ENCODE results near the gene ABHD8.
A peak's percentile ranks its signal among the peaks of the same experiment; 100 is the strongest.

ABHD8 gene

DNA sequence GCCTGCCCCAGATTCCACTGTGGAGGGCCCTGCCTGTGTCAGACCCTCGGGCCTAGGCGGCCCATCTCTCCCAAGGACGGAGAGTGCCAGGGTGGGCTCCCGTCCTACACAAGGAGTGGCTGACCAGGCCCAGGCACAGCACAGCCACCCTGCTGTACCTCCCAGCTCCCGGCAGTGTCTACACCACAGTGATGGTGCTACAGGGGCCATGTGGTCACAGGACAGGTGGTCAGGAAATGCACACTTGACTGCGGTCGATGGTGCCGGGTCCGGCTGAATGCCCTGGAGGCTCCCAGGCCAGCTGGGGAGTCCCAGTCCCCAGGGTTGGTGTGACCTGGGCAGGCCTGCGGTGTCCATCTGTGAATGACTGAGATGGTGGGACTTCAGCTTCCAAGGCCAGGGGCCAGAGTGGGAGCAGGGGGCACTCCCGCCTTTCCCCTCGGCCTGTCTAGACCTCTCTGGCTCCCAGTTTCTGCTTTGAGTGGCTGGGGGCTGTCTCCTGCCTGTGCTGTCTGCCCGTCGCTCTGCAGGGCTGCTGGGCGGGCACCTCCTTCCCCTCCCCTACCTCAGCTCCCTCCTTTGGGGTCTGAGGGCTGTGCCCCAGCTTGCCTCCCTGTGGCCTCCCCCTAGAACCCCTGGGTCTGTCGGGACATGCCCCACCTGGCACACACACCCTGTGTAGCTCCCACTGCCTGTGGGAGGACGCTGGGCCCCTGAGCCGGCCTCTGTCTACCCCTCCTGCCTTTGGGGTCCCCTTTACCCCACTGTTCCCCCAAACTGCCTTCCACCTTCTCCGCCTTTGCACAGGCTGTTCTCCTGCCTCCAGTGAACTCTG, 18.6 kb upstream of the ABHD8 start:
- no peak for DNase-seq (ENCODE audit: low read depth)

- no peak for DNase-seq (ENCODE audit: low read depth)
Measured at GRCh38 chr19:17320435-17320834, 17.2 kb upstream of the ABHD8 start.

DNA sequence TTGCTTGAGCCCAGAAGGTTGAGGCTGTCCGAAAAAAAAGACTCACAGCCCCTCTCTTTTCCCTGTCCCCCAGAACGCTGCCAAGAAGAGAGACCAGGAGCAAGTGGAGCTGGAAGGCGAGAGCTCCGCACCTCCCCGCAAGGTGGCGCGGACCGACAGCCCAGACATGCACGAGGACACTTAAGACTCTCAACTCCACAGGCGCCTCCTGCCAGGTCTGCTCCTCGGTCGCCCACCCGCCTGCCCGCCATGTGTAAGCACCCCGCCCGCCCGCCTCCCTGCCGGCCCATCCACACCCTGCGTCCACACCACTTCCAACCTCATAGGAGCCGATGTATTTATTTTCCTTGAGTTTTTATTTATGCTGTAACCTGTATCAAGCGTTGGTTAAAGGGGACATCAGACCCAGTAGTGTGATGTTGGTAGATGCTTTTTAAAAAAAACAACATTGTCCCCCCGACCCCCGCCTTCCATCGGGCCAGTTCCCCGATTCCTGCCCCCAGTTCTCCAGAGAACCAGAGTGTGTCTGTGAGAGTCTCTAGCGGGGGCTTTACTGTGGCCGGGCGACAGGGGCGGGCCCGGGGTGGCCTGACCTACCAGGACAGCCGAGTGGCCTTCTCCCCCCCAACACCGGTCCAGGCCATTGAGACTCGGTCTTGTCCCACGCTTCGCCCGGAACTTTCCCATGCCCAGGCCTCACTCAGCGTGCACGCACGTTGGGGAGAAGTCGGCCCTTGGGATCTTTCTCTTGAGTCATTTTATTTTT, 16.4 kb upstream of the ABHD8 start:
- DNase-seq (ENCODE audit: low read depth) = no peak

DNA sequence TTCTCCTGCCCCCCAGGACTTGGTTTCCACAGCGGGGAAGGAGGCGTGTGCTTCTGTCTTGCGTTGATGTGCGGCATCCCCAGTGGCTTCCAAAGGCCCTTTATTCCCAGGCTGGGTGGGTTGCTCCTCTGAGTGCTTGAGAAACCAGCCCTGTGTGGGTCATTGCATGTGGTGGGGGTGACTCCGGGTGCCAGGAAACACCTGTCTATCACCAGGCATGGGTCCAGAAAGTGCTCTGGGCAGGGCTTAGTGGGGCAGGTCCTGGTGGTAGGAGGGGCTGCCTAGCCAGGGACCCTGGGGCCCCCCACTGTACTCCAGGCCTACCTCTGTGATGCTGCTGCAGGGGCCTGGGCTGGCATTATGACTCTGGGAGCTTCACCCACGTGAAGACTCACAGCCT, 15.7 kb upstream of the ABHD8 start:
- DNase-seq (ENCODE audit: low read depth) = no peak

GRCh38 chr19:17314007-17314593, 10.9 kb upstream of the ABHD8 start:
- DNase-seq (ENCODE audit: low read depth) = no peak

GRCh38 chr19:17312189-17313113, 9.2 kb upstream of the ABHD8 start:
- DNase-seq (ENCODE audit: low read depth) = no peak

DNA sequence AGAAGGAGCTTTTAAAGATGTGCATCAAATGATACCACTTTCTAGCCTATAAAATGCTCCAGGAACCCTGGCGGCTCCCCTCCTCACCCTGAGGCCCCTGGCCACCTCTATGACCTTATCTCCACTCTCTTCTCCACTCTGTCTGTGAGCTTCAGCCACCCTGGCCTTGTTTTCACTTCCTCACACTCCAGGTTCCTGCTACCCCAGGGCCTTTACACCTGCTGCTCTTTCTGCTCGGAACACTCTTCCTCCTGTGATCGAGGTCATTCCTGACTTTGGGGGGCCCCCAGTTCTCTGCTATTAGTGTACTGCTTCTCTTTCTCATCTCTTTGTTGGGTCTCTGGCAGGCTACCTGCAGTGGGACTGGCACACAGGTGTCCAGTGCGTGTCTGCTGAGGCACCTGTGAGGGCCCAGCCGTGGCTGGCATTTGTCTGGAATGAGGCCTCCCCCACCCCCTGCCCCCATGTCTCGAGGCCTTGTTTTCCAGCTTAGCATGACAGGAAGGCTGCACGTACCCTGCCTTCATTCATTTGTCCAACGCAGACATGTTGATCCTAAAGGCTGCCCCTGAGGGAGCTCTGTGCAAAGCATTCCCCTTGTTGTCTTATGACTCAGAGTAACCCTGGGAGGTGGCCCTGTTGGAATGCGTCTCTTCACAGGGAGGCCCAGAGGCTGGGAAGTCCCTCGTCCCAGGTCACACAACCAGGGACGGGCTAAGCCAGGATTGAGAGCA, 8.4 kb upstream of the ABHD8 start:
- no peak for DNase-seq (ENCODE audit: low read depth)

- DNase-seq (ENCODE audit: low read depth) = no peak
Measured at GRCh38 chr19:17309965-17310461, 6.8 kb upstream of the ABHD8 start.

DNA sequence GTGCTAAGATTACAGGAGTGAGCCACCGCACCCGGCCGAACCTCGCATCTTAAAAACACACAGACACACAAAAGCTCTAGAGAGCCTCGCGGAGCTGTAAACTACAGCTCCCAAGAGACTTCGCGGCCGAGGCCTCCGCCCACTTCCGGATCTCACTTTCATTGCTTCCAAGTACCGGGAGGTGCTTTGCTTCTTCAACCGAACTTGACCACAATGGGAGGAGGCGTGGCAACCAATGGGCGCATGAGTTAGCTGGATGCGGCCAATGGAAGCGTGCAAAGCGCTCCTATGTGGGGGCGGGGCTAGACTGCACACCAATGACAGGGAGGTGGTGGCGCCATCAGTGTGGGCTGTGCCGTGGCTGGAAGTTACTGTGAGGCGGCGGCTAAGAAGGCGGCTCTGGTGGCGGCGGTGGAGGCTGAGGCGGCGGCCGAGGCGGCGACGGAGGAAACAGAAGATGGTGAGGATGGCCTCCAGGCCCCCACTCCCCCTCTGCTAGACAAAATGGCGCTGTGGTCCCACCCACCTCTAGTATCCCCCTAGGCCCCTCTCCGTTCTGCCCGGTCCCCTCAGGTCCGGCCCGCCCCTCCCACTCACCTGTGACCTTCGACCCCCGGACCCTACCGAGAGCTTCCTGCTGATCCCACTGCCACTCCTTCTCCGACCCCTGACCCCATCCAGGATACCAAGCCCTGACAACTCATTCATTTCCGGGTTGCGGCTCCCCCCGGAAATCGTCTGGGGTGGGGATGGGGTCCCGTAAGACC, 6.2 kb upstream of the ABHD8 start, which contains the start of gene DDA1:
DDA1 (plus strand) TSS at position 366 of the 767 bp plus-strand sequence; CDS start at position 458, 92 bp downstream.
- peak; percentile 99 for DNase-seq (ENCODE audit: low read depth)

DNA sequence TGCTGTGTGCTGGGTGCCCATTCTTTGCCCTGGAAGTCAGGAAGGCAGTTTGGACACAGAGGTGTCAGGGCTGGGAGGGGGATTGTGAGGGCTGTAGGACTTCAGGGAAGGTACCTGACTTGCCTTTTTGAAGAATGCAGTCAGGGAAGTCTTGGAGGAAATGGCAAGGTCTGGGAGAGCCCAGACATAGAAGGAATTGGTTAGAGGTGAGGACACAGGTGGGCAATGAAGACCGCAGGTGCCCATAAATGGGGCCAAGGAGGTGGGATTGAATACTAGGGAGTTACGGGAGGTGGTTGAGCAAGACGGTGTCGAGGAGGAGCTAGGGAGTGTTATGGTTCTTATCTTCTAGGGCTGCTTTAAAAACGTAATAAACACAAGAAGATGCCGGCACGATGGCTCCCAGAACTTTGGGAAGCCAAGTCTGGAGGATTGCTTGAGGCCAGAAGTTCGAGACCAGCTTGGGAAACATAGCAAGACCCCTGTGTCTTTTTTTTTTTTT, 4.7 kb upstream of the ABHD8 start:
- no peak for DNase-seq (ENCODE audit: low read depth)

DNA sequence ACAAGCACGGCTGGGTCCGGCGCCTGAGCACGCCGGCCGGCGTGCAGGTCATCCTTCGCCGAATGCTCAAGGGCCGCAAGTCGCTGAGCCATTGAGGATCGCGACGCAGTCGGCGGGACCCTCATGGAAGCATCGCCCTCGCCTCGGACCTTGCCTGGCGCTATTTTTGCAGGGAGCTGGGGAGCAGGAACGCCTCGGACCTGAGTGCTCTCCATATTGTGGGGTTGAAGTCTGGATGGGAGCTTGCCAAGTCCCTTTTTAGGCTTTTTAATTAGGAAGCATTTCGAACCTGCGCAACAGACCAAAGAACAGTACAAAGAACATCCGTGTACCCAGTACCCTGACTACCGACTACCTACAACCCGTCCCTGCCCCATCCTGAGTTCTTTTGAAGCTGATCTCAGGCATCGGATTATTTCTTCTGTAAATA, 3.1 kb upstream of the ABHD8 start:
- DNase-seq (ENCODE audit: low read depth) = no peak

DNA sequence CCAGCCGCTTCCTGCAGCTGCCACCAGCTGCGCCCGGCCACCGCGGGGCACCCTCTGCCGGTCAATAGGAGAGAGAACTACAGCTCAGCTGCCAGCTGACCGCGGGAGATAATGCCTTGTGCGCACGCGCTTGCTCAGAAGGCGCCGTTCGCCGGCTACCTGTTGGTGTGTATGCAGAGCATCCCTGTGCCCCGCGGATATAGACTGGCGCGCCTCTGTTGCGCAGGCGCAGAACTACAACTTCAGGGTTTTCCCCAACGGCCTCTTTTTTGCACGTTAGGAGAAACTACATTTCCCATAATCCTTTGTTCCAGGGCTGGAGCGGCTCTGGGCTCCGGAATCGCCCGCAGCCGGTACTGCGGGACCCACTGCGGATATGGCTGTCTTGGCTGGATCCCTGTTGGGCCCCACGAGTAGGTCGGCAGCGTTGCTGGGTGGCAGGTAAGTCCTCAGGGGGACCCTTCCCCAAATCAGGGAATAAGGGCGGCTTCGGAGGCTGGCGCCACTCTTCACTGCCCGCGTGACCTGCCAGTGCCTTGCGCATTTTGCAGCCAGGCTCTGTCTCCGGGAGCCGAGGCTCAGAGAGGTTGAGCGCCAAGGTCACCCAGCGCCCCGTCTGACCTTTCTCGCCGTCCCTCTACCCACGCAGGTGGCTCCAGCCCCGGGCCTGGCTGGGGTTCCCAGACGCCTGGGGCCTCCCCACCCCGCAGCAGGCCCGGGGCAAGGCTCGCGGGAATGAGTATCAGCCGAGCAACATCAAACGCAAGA, 2.5 kb upstream of the ABHD8 start, which contains the start of gene MRPL34:
MRPL34 (plus strand) TSS at position 356 of the 768 bp plus-strand sequence; CDS start at position 377, 21 bp downstream.
- DNase-seq (ENCODE audit: low read depth) = peak; percentile 90

- DNase-seq (ENCODE audit: low read depth) = no peak
Measured at GRCh38 chr19:17305216-17305516, 1.9 kb upstream of the ABHD8 start.

GRCh38 chr19:17304386-17305215, 1.4 kb upstream of the ABHD8 start:
- DNase-seq (ENCODE audit: low read depth) = no peak

- no peak for DNase-seq (ENCODE audit: low read depth)
Measured at GRCh38 chr19:17303940-17304267, 679 bp upstream of the ABHD8 start.

- no peak for DNase-seq (ENCODE audit: low read depth)
Measured at GRCh38 chr19:17302391-17303166, 646 bp downstream of the ABHD8 start.

- DNase-seq (ENCODE audit: low read depth) = no peak
Measured at GRCh38 chr19:17300992-17301619, 2.1 kb downstream of the ABHD8 start.

Data from GM04503 (cell line).